H9 (cell line): ENCODE data around the gene KLK10. TPM values are rescaled to one million over a fixed set of nuclear protein-coding genes. Genes with fewer than 3 reads are reported as not detected.

Experiments used
- DNase-seq: peaks from one replicate; pipeline ENCODE4 v3.0.0-alpha.2; 2017
- H2AFZ ChIP-seq: one replicate; pipeline ENCODE4 v1.6.1; 2013; ENCODE audit warnings: mild to moderate bottlenecking, low read length, control low read depth, moderate library complexity
- H2AK5ac ChIP-seq: 2 replicates; pipeline ENCODE4 v1.6.1; 2013; ENCODE audit warnings: low read length, control low read depth, mixed read lengths; ENCODE audit not compliant: insufficient read length
- H2BK120ac ChIP-seq: one replicate; pipeline ENCODE4 v1.6.1; 2013; ENCODE audit warnings: low read depth, mild to moderate bottlenecking, low read length, control low read depth, inconsistent platforms; ENCODE audit not compliant: poor library complexity, severe bottlenecking
- H2BK12ac ChIP-seq: 2 replicates; pipeline ENCODE4 v1.6.1; 2013; ENCODE audit warnings: low read length, control low read depth, mixed read lengths, low read depth; ENCODE audit not compliant: insufficient read length
- H2BK15ac ChIP-seq: 2 replicates; pipeline ENCODE4 v1.6.1; 2013; ENCODE audit warnings: low read depth, low read length, control low read depth
- H2BK20ac ChIP-seq: one replicate; pipeline ENCODE4 v1.6.1; 2013; ENCODE audit warnings: low read depth, mild to moderate bottlenecking, low read length, control low read depth, inconsistent platforms; ENCODE audit not compliant: poor library complexity, severe bottlenecking
- H2BK5ac ChIP-seq: 2 replicates; pipeline ENCODE4 v1.6.1; 2013; ENCODE audit warnings: low read length, control low read depth, mixed read lengths; ENCODE audit not compliant: insufficient read length
- H3K14ac ChIP-seq: 2 replicates; pipeline ENCODE4 v1.6.1; 2013; ENCODE audit warnings: low read length, control low read depth; ENCODE audit not compliant: insufficient read depth
- H3K18ac ChIP-seq: 2 replicates; pipeline ENCODE4 v1.6.1; 2013; ENCODE audit warnings: low read depth, mild to moderate bottlenecking, mixed read lengths, low read length, control low read depth; ENCODE audit not compliant: insufficient read length
- H3K23ac ChIP-seq: 2 replicates; pipeline ENCODE4 v1.6.1; 2013; ENCODE audit warnings: low read length, control low read depth, mixed read lengths, low read depth; ENCODE audit not compliant: insufficient read length
- H3K23me2 ChIP-seq: 2 replicates; pipeline ENCODE4 v1.6.1; 2013; ENCODE audit warnings: low read depth, mild to moderate bottlenecking, mixed read lengths, low read length, control low read depth; ENCODE audit not compliant: insufficient read length, poor library complexity, severe bottlenecking
- H3K27ac ChIP-seq: 2 replicates; pipeline ENCODE4 v1.5.1; 2013; ENCODE audit warnings: low read length, control low read depth, mixed read lengths, low read depth; ENCODE audit not compliant: insufficient read length
- H3K27me3 ChIP-seq: 2 replicates; pipeline ENCODE4 v1.6.1; 2013; ENCODE audit warnings: low read length, control low read depth, inconsistent platforms; ENCODE audit not compliant: insufficient read depth
- H3K4ac ChIP-seq: 2 replicates; pipeline ENCODE4 v1.6.1; 2013; ENCODE audit warnings: low read depth, mild to moderate bottlenecking, control low read depth, inconsistent platforms, low read length, moderate library complexity
- H3K4me1 ChIP-seq: 2 replicates; pipeline ENCODE4 v1.6.1; 2013; ENCODE audit warnings: low read length, control low read depth, inconsistent platforms; ENCODE audit not compliant: insufficient read depth
- H3K4me2 ChIP-seq: 2 replicates; pipeline ENCODE4 v1.6.1; 2013; ENCODE audit warnings: low read length, control low read depth, mixed read lengths; ENCODE audit not compliant: insufficient read length, insufficient read depth
- H3K56ac ChIP-seq: 2 replicates; pipeline ENCODE4 v1.6.1; 2013; ENCODE audit warnings: low read depth, mild to moderate bottlenecking, mixed read lengths, low read length, control low read depth; ENCODE audit not compliant: insufficient read length
- H3K79me1 ChIP-seq: 2 replicates; pipeline ENCODE4 v1.6.1; 2013; ENCODE audit warnings: low read depth, mild to moderate bottlenecking, moderate library complexity, low read length, control low read depth, inconsistent platforms; ENCODE audit not compliant: insufficient read depth, poor library complexity, severe bottlenecking
- H3K79me2 ChIP-seq: 2 replicates; pipeline ENCODE4 v1.6.1; 2013; ENCODE audit warnings: low read length, control low read depth, inconsistent platforms; ENCODE audit not compliant: insufficient read depth
- H3K9ac ChIP-seq: 2 replicates; pipeline ENCODE4 v1.6.1; 2013; ENCODE audit warnings: low read length, control low read depth, mixed read lengths; ENCODE audit not compliant: insufficient read length; ENCODE audit errors: extremely low read depth
- H3K9me3 ChIP-seq: one replicate; pipeline ENCODE4 v1.6.1; 2013; ENCODE audit warnings: low read depth, low read length, inconsistent platforms; ENCODE audit not compliant: control insufficient read depth
- H3T11ph ChIP-seq: one replicate; pipeline ENCODE4 v1.6.1; 2013; ENCODE audit warnings: mild to moderate bottlenecking, low read length, control low read depth, inconsistent platforms
- H4K20me1 ChIP-seq: one replicate; pipeline ENCODE4 v1.6.1; 2013; ENCODE audit not compliant: control insufficient read depth, insufficient read length, insufficient read depth
- H4K5ac ChIP-seq: 2 replicates; pipeline ENCODE4 v1.6.1; 2013; ENCODE audit warnings: low read depth, mild to moderate bottlenecking, mixed read lengths, low read length, control low read depth; ENCODE audit not compliant: insufficient read length
- H4K8ac ChIP-seq: replicated peaks from 2 replicates; pipeline ENCODE4 v1.6.1; 2013; ENCODE audit warnings: low read length, control low read depth, mixed read lengths, low read depth; ENCODE audit not compliant: insufficient read length
- H4K91ac ChIP-seq: 2 replicates; pipeline ENCODE4 v1.6.1; 2013; ENCODE audit warnings: low read depth, mild to moderate bottlenecking, moderate library complexity, mixed read lengths, low read length, control low read depth; ENCODE audit not compliant: insufficient read length
- H3K27ac Mint-ChIP-seq, 3 experiments: 2 replicates in 2 of 3; 3 replicates in 1 of 3; pipeline ENCODE4 v1.8.0; 2020 to 2021; ENCODE audit warnings: mixed read lengths in 3 of 3, mild to moderate bottlenecking in 1 of 3, moderate library complexity in 1 of 3
- H3K27me3 Mint-ChIP-seq: 2 replicates; pipeline ENCODE4 v1.8.0; 2021; ENCODE audit warnings: low read depth, mild to moderate bottlenecking, moderate library complexity, mixed read lengths
- H3K36me3 Mint-ChIP-seq, 3 experiments: 2 replicates in 2 of 3; 3 replicates in 1 of 3; pipeline ENCODE4 v1.8.0; 2020 to 2021; ENCODE audit warnings: low read depth in 3 of 3, mixed read lengths in 3 of 3; ENCODE audit not compliant: insufficient read depth in 1 of 3
- H3K4me1 Mint-ChIP-seq, 2 experiments: 2 replicates each; pipeline ENCODE4 v1.8.0; 2020; ENCODE audit warnings: mixed read lengths in 2 of 2
- H3K4me3 Mint-ChIP-seq, 2 experiments: 2 replicates in 1 of 2; 3 replicates in 1 of 2; pipeline ENCODE4 v1.8.0; 2020 to 2021; ENCODE audit warnings: mild to moderate bottlenecking in 2 of 2, mixed read lengths in 2 of 2, moderate library complexity in 1 of 2
- H3K9me3 Mint-ChIP-seq, 2 experiments: 2 replicates in 1 of 2; 3 replicates in 1 of 2; pipeline ENCODE4 v1.8.0; 2020; ENCODE audit warnings: mild to moderate bottlenecking in 2 of 2, mixed read lengths in 2 of 2, moderate library complexity in 1 of 2
- WGBS: extraction: QIAGEN DNeasy Blood & Tissue Kit; methylation state at CpG from one replicate; pipeline ENCODE4 v1.1.7; 2013; ENCODE audit warnings: missing lambda C conversion rate, low lambda C conversion rate, mixed read lengths; ENCODE audit not compliant: insufficient read length; ENCODE audit errors: extremely low coverage; 5-methylcytosine and 5-hydroxymethylcytosine counted together
- total RNA-seq: library from RNA; stranded (reverse); gene quantifications from 2 replicates; pipeline ENCODE4 v1.2.1, GENCODE V29; 2021
- TF ChIP-seq, protein P1 (sequence below): fragments of 200-600 bp; sonication (generic); conservative IDR thresholded peaks from 3 replicates; pipeline ENCODE4 v1.8.0; 2021; ENCODE audit warnings: antibody characterized with exemption, mild to moderate bottlenecking

The KLK10 gene
- total RNA-seq, 1 experiment from 2014 or later: 1.3 TPM

- H3K56ac ChIP-seq: no peak within 1 kb of the TSS
- H3K14ac ChIP-seq: peak within 1 kb of the TSS; percentile 8; the same call in 1 of the 2 replicates
- no peak within 1 kb of the TSS for H2BK15ac ChIP-seq
- no peak within 1 kb of the TSS for H4K5ac ChIP-seq
- H3K4me3 Mint-ChIP-seq: peak within 1 kb of the TSS in 1 of 2 experiments; percentile 23; a peak in 1 of 5 replicates
- TF ChIP-seq, protein P1, sequence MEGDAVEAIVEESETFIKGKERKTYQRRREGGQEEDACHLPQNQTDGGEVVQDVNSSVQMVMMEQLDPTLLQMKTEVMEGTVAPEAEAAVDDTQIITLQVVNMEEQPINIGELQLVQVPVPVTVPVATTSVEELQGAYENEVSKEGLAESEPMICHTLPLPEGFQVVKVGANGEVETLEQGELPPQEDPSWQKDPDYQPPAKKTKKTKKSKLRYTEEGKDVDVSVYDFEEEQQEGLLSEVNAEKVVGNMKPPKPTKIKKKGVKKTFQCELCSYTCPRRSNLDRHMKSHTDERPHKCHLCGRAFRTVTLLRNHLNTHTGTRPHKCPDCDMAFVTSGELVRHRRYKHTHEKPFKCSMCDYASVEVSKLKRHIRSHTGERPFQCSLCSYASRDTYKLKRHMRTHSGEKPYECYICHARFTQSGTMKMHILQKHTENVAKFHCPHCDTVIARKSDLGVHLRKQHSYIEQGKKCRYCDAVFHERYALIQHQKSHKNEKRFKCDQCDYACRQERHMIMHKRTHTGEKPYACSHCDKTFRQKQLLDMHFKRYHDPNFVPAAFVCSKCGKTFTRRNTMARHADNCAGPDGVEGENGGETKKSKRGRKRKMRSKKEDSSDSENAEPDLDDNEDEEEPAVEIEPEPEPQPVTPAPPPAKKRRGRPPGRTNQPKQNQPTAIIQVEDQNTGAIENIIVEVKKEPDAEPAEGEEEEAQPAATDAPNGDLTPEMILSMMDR: no peak
- no peaks in the 10 kb centered on the region for H4K20me1 ChIP-seq
- H4K8ac ChIP-seq: no peak within 1 kb of the TSS
- whole genome bisulfite sequencing: no CpG with 5 or more reads among the region's 11 CpGs
- no peak within 1 kb of the TSS for H3K23ac ChIP-seq
- no peak within 1 kb of the TSS for H2BK20ac ChIP-seq
- H3K4me1 Mint-ChIP-seq: peaks cover 24 to 46% of the 10 kb centered on the region in 2 experiments
- H3K18ac ChIP-seq: no peak within 1 kb of the TSS
- H3K27me3 Mint-ChIP-seq: peaks cover 5% of the 10 kb centered on the region
- no peaks in the 10 kb centered on the region for H3K27me3 ChIP-seq
- H3K36me3 Mint-ChIP-seq: no peaks in the 10 kb centered on the region
- H2AFZ ChIP-seq: no peak within 1 kb of the TSS
- H3K27ac Mint-ChIP-seq: peak within 1 kb of the TSS in 2 of 3 experiments; percentile 18 to 58; a peak in 1 of 7 replicates
- H3K4me2 ChIP-seq: no peak within 1 kb of the TSS
- no peaks in the 10 kb centered on the region; a peak in 1 of 5 replicates for H3K9me3 Mint-ChIP-seq
- no peak within 1 kb of the TSS for H2BK120ac ChIP-seq
- no peak within 1 kb of the TSS for H2AK5ac ChIP-seq
- no peak for DNase-seq
- no peak within 1 kb of the TSS for H3K4ac ChIP-seq
- H4K91ac ChIP-seq: no peak within 1 kb of the TSS
- no peak within 1 kb of the TSS for H2BK12ac ChIP-seq
- no peaks in the 10 kb centered on the region for H3K79me1 ChIP-seq
- H3K4me1 ChIP-seq: no peaks in the 10 kb centered on the region
- H3K23me2 ChIP-seq: no peaks in the 10 kb centered on the region
- no peak within 1 kb of the TSS for H3K9ac ChIP-seq
- H3K27ac ChIP-seq: no peak within 1 kb of the TSS
- H3K9me3 ChIP-seq: no peaks in the 10 kb centered on the region
- H3K79me2 ChIP-seq: no peaks in the 10 kb centered on the region
- no peak within 1 kb of the TSS for H3T11ph ChIP-seq
- H2BK5ac ChIP-seq: no peak within 1 kb of the TSS
Measured at GRCh38 chr19:51026554-51026831, 7.0 kb upstream of the KLK10 start, which contains the start of gene KLK11. TSS of gene KLK11 (minus strand) at chr19:51026616. CDS start at chr19:51025631, 985 bp downstream.
